ENCODE measurements around the gene CAP2.
A peak's percentile ranks its signal among the peaks of the same experiment; 100 is the strongest.

CAP2 gene

DNA sequence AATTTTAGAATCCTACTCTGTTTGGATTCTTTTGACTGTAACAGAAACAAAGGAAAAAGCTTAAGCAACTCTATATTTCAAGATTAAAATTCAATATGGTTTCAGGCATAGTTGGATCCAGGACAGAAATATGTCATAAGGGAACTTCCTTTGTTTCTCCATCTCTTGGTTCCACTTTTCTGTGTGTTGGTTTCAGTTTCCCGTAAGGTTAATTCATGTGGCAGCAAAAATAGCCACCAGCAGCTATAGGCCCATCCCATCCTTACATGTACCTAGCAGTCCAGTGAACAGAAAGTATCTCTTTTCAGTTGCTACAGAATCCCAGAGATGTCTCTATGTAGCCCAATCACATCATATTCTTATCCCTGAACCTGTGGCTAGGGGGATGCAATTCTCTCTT, 197.9 kb downstream of the CAP2 start:
- H3K36me3 ChIP-seq (ENCODE audit: control insufficient read depth, insufficient read depth, low read length): no peaks in the 10 kb centered on the region
- DNase-seq (ENCODE audit: extremely low read depth, insufficient read length): no peak
- TF ChIP-seq, protein P1, sequence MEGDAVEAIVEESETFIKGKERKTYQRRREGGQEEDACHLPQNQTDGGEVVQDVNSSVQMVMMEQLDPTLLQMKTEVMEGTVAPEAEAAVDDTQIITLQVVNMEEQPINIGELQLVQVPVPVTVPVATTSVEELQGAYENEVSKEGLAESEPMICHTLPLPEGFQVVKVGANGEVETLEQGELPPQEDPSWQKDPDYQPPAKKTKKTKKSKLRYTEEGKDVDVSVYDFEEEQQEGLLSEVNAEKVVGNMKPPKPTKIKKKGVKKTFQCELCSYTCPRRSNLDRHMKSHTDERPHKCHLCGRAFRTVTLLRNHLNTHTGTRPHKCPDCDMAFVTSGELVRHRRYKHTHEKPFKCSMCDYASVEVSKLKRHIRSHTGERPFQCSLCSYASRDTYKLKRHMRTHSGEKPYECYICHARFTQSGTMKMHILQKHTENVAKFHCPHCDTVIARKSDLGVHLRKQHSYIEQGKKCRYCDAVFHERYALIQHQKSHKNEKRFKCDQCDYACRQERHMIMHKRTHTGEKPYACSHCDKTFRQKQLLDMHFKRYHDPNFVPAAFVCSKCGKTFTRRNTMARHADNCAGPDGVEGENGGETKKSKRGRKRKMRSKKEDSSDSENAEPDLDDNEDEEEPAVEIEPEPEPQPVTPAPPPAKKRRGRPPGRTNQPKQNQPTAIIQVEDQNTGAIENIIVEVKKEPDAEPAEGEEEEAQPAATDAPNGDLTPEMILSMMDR (IDR thresholded peaks at IDR 0.05; ENCODE audit: insufficient read depth, low read length, poor library complexity, severe bottlenecking): no peak
- no peak overlapping the region for H3K4me3 ChIP-seq (replicated peaks; ENCODE audit: low read depth, low read length)
- H3K27me3 ChIP-seq (replicated peaks; ENCODE audit: control insufficient read depth, insufficient read depth, low read length): no peaks in the 10 kb centered on the region

DNA sequence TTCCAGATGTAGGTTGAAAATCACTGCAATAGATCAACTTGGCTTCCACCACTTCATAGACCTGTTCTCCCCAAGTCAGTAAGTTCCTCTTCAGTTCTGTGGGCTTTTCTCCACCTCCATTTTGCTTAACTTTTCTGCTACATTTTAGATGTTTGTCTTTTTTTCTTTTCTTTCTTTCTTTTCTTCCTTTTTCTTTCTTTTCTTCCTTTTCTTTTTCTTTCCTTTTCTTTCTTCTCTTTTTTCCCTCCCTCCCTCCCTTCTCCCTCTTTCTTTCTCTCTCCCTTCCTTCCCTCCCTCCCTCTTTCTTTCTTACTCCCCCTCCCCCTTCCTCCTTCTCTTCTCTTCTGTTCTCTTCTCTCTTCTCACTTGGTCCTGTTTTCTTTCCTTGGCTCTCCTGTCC, 199.9 kb downstream of the CAP2 start:
- Histone ChIP-seq H3K27me3 (replicated peaks; ENCODE audit: control insufficient read depth, insufficient read depth, low read length) (no peaks in the 10 kb centered on the region), H3K36me3 (ENCODE audit: control insufficient read depth, insufficient read depth, low read length) (no peaks in the 10 kb centered on the region), H3K4me3 (replicated peaks; ENCODE audit: low read depth, low read length) (no peak overlapping the region)
- DNase-seq (ENCODE audit: extremely low read depth, insufficient read length): no peak
- TF ChIP-seq, protein P1 (IDR thresholded peaks at IDR 0.05; ENCODE audit: insufficient read depth, low read length, poor library complexity, severe bottlenecking): no peak

DNA sequence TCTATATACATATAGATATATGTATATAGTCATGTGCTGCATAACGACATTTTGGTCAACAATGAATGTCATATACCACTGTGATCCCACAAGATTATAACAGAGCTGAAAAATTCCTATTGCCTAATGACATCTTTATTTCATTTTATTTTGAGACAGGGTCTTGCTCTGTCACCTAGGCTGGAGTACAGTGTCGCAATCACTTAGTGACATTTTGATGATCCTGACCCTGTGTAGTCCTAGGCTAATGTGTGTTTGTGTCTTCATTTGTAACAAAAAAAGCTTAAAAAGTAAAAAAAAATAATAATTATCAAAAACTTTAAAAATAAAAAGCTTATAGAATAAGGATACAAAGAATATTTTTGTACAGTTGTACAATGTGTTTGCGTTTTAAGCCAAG, 202.7 kb downstream of the CAP2 start:
- Histone ChIP-seq H3K36me3 (ENCODE audit: control insufficient read depth, insufficient read depth, low read length) (no peaks in the 10 kb centered on the region), H3K4me3 (replicated peaks; ENCODE audit: low read depth, low read length) (no peak overlapping the region), H3K27me3 (replicated peaks; ENCODE audit: control insufficient read depth, insufficient read depth, low read length) (no peaks in the 10 kb centered on the region)
- TF ChIP-seq, protein P1 (IDR thresholded peaks at IDR 0.05; ENCODE audit: insufficient read depth, low read length, poor library complexity, severe bottlenecking): no peak
- DNase-seq (ENCODE audit: extremely low read depth, insufficient read length): no peak

DNA sequence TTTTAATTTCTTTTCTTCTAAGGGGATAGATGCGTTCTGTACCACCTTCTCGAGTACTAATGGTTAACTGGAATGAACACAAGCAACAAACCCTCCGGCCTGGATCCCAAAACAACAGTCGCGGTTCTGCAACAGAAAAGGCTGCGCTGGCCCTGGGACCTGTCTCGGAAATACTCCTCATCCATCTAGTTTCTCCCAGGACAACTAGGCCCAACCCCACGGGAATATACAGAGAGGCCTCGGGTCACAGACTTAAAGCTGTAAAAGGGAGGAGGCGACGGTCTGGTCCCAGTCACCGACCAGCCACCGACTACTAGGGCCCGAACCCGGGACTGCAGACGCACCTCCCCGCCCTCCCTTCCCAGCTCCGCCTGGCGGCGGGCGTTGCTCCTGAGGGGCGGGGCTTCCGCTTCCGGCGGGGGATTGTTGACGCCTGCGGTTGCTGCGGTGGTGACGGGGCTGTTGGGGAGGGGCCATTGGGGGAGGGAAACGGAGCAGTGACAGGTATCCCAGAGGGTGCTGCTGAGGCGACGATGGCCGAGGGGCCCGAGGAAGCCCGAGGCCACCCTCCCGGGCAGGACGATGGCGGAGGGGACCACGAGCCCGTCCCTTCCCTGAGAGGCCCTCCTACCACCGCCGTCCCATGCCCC, 206.6 kb downstream of the CAP2 start, which contains the start of gene FAM8A1:
Gene FAM8A1, plus strand, starts transcription at position 426 of the 650 bp plus-strand sequence. Its CDS starts 108 bp downstream, at position 534.
- H3K4me3 ChIP-seq (replicated peaks; ENCODE audit: low read depth, low read length): peak within 1 kb of the TSS; percentile 77
- H3K27me3 ChIP-seq (replicated peaks; ENCODE audit: control insufficient read depth, insufficient read depth, low read length): no peaks in the 10 kb centered on the region
- TF ChIP-seq, protein P1 (IDR thresholded peaks at IDR 0.05; ENCODE audit: insufficient read depth, low read length, poor library complexity, severe bottlenecking): peak; percentile 41
- H3K36me3 ChIP-seq (ENCODE audit: control insufficient read depth, insufficient read depth, low read length): no peaks in the 10 kb centered on the region
- DNase-seq (ENCODE audit: extremely low read depth, insufficient read length): peak; percentile 93

DNA sequence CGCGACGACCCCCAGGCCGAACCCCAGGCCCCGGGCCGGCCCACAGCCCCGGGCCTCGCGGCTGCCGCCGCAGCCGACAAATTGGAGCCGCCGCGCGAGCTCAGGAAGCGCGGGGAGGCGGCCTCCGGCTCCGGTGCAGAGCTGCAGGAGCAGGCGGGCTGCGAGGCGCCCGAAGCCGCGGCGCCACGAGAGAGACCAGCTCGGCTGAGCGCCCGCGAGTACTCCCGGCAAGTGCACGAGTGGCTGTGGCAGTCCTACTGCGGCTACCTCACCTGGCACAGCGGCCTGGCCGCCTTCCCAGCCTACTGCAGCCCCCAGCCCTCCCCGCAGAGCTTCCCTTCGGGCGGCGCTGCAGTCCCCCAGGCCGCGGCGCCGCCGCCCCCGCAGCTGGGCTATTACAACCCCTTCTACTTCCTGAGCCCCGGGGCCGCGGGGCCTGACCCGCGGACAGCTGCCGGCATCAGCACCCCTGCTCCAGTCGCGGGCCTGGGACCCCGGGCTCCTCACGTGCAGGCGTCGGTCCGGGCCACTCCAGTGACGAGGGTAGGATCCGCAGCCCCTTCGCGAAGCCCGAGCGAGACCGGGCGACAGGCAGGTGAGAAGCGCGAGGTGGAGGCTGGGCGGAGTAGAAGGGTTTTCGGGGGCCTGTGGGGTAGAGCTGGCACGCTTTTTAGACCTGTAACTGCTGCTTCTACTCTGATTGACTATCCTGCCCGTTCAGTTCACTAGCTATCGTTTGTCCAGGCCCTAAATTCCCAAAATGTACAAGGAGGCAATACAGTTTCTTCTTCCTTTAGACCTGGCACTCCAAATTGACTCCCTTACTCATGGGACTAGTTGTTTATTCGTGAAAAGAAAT, 207.4 kb downstream of the CAP2 start:
- TF ChIP-seq, protein P1 (IDR thresholded peaks at IDR 0.05; ENCODE audit: insufficient read depth, low read length, poor library complexity, severe bottlenecking): peak; percentile 4
- no peaks in the 10 kb centered on the region for H3K36me3 ChIP-seq (ENCODE audit: control insufficient read depth, insufficient read depth, low read length)
- H3K27me3 ChIP-seq (replicated peaks; ENCODE audit: control insufficient read depth, insufficient read depth, low read length): no peaks in the 10 kb centered on the region
- peak; percentile 77 for DNase-seq (ENCODE audit: extremely low read depth, insufficient read length)
- peak overlapping the region; percentile 77 for H3K4me3 ChIP-seq (replicated peaks; ENCODE audit: low read depth, low read length)
